ENCODE measurements around the gene SATB2. TPM values are rescaled to one million over a fixed set of nuclear protein-coding genes. Genes with fewer than 3 reads are reported as not detected.

Gene SATB2
- total RNA-seq, 1 experiment from 2014 or later: 11.2 TPM

- intact Hi-C loops (cut with micrococcal nuclease; ENCODE audit: unreplicated experiment): loop anchor here (1.0 to 10.0 kb wide), 2 partner anchors 238 to 603 kb away; no protein-coding TSS in a partner anchor
- CTCF ChIA-PET: interaction anchor here (0.5 to 0.6 kb wide), 2 partner anchors 286 to 867 kb away, joined by 3 read pairs; no protein-coding TSS in a partner anchor
- no peak overlapping the region for H3K27ac Mint-ChIP-seq (ENCODE audit: unreplicated experiment)
- peak; percentile 6 for DNase-seq
- H3K4me3 Mint-ChIP-seq (ENCODE audit: low read depth, unreplicated experiment): no peak overlapping the region
- H3K9me3 Mint-ChIP-seq (ENCODE audit: low read depth, unreplicated experiment): no peaks in the 10 kb centered on the region
- no peaks in the 10 kb centered on the region for H3K27me3 Mint-ChIP-seq (ENCODE audit: unreplicated experiment)
- H3K36me3 Mint-ChIP-seq (ENCODE audit: insufficient read depth, unreplicated experiment): no peaks in the 10 kb centered on the region
- peaks cover 10% of the 10 kb centered on the region for H3K4me1 Mint-ChIP-seq (ENCODE audit: low read depth, unreplicated experiment)
- TF ChIP-seq CTCF (IDR thresholded peaks at IDR 0.05; ENCODE audit: unreplicated experiment): no peak
- BruUV-seq (replicated peaks): no TSS peak
Observed at GRCh38 chr2:199258291-199258690, 199.4 kb downstream of the SATB2 start.

- no TSS peak for BruUV-seq (replicated peaks)
- no peaks in the 10 kb centered on the region for H3K36me3 Mint-ChIP-seq (ENCODE audit: insufficient read depth, unreplicated experiment)
- no peaks in the 10 kb centered on the region for H3K9me3 Mint-ChIP-seq (ENCODE audit: low read depth, unreplicated experiment)
- CTCF ChIA-PET: interaction anchor here (0.5 to 1.1 kb wide), 2 partner anchors 866 to 942 kb away, joined by 3 to 4 read pairs; no protein-coding TSS in a partner anchor
- intact Hi-C loops (cut with micrococcal nuclease; ENCODE audit: unreplicated experiment): loop anchor here (1.0 to 10.0 kb wide), 2 partner anchors 237 to 603 kb away; no protein-coding TSS in a partner anchor
- no peak overlapping the region for H3K27ac Mint-ChIP-seq (ENCODE audit: unreplicated experiment)
- no peaks in the 10 kb centered on the region for H3K27me3 Mint-ChIP-seq (ENCODE audit: unreplicated experiment)
- no peak overlapping the region for H3K4me3 Mint-ChIP-seq (ENCODE audit: low read depth, unreplicated experiment)
- DNase-seq: no peak
- H3K4me1 Mint-ChIP-seq (ENCODE audit: low read depth, unreplicated experiment): peaks cover 10% of the 10 kb centered on the region
- TF ChIP-seq CTCF (IDR thresholded peaks at IDR 0.05; ENCODE audit: unreplicated experiment): no peak
Observed at GRCh38 chr2:199257261-199258224, 200.2 kb downstream of the SATB2 start.

- H3K36me3 Mint-ChIP-seq (ENCODE audit: insufficient read depth, unreplicated experiment): no peaks in the 10 kb centered on the region
- no peaks in the 10 kb centered on the region for H3K27me3 Mint-ChIP-seq (ENCODE audit: unreplicated experiment)
- intact Hi-C loops (cut with micrococcal nuclease; ENCODE audit: unreplicated experiment): no loop called here
- TF ChIP-seq CTCF (IDR thresholded peaks at IDR 0.05; ENCODE audit: unreplicated experiment): no peak
- no peak overlapping the region for H3K4me3 Mint-ChIP-seq (ENCODE audit: low read depth, unreplicated experiment)
- no peak for DNase-seq
- CTCF ChIA-PET: interaction anchor here (0.6 kb wide), 1 partner anchor 21 kb away, joined by 3 read pairs; no protein-coding TSS in a partner anchor
- no peaks in the 10 kb centered on the region for H3K4me1 Mint-ChIP-seq (ENCODE audit: low read depth, unreplicated experiment)
- H3K9me3 Mint-ChIP-seq (ENCODE audit: low read depth, unreplicated experiment): no peaks in the 10 kb centered on the region
- BruUV-seq (replicated peaks): no TSS peak
- H3K27ac Mint-ChIP-seq (ENCODE audit: unreplicated experiment): no peak overlapping the region
Observed at GRCh38 chr2:199230091-199230490, 227.6 kb downstream of the SATB2 start.

- CTCF ChIA-PET: interaction anchor here (0.6 kb wide), 1 partner anchor 20 kb away, joined by 3 read pairs; no protein-coding TSS in a partner anchor
- Mint-ChIP-seq H3K27me3 (ENCODE audit: unreplicated experiment) (no peaks in the 10 kb centered on the region), H3K36me3 (ENCODE audit: insufficient read depth, unreplicated experiment) (no peaks in the 10 kb centered on the region), H3K4me3 (ENCODE audit: low read depth, unreplicated experiment) (no peak overlapping the region), H3K9me3 (ENCODE audit: low read depth, unreplicated experiment) (no peaks in the 10 kb centered on the region), H3K4me1 (ENCODE audit: low read depth, unreplicated experiment) (peaks cover 1% of the 10 kb centered on the region), H3K27ac (ENCODE audit: unreplicated experiment) (no peak overlapping the region)
- no peak for TF ChIP-seq CTCF (IDR thresholded peaks at IDR 0.05; ENCODE audit: unreplicated experiment)
- BruUV-seq (replicated peaks): no TSS peak
- intact Hi-C loops (cut with micrococcal nuclease; ENCODE audit: unreplicated experiment): no loop called here
- DNase-seq: peak; percentile 48
Observed at GRCh38 chr2:199228887-199229819, 228.6 kb downstream of the SATB2 start.

All from Calu3 (cell line).